GM12801 (cell line): Measurements from ENCODE around the gene PHF21B.

ENCODE experiments used
- CTCF ChIP-seq: IDR thresholded peaks from one replicate; pipeline ENCODE4 v1.5.1; 2011; ENCODE audit warnings: control low read depth; ENCODE audit not compliant: insufficient read length; ENCODE audit errors: extremely low read depth

Gene PHF21B

GRCh38 chr22:44884968-44885805 lies 124.6 kb downstream of the PHF21B start:
- TF ChIP-seq CTCF = no peak

GRCh38 chr22:44884562-44884961 lies 125.2 kb downstream of the PHF21B start:
- TF ChIP-seq CTCF = no peak

- no peak for TF ChIP-seq CTCF
Observed at GRCh38 chr22:44883011-44883421, 126.8 kb downstream of the PHF21B start.

GRCh38 chr22:44882226-44882905 lies 127.4 kb downstream of the PHF21B start:
- TF ChIP-seq CTCF = no peak

- TF ChIP-seq CTCF = no peak
Observed at GRCh38 chr22:44881624-44882023, 128.2 kb downstream of the PHF21B start.

GRCh38 chr22:44880610-44881290 lies 129.1 kb downstream of the PHF21B start:
- no peak for TF ChIP-seq CTCF

GRCh38 chr22:44879301-44879680 lies 130.5 kb downstream of the PHF21B start:
- TF ChIP-seq CTCF = no peak
